Measurements from ENCODE around the gene NUP85.
"Not testable (repeated sequence)": the region's sequence is repeated elsewhere in the genome, so short reads cannot be mapped to it uniquely, and the experiment has no call there.

The NUP85 gene

DNA sequence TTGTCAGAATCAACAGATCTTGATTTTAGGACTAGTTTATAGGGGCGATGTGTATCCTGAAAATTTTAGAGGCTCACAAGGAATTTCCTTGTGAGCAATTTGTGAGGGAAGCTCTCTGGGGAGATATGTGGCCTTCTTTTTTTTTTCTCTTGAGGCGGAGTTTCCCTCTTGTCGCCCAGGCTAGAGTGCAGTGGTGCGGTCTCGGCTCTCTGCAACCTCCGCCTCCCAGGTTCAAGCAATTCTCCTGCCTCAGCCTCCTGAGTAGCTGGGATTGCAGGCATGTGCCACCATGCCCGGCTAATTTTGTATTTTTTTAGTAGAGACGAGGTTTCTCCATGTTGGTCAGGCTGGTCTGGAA lies 1.6 kb downstream of the NUP85 start:
- DNase-seq = not testable (repeated sequence)

DNA sequence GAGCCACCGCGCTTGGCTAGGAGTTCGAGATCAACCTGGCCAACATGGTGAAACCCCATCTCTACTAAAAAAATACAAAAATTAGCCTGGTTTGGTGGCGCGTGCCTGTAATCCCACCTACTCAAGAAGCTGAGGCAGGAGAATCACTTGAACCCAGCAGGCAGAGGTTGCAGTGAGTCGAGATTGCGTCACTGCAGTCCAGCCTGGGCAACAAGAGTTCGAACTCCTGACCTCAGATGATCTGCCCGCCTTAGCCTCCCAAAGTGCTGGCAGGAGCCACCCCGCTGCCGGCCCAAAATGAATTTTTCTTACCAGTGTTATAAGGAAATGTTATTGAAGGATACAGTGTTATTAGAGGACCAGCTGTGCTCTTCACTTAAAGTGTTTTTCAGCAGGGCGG lies 2.3 kb downstream of the NUP85 start:
- no peak for DNase-seq

DNA sequence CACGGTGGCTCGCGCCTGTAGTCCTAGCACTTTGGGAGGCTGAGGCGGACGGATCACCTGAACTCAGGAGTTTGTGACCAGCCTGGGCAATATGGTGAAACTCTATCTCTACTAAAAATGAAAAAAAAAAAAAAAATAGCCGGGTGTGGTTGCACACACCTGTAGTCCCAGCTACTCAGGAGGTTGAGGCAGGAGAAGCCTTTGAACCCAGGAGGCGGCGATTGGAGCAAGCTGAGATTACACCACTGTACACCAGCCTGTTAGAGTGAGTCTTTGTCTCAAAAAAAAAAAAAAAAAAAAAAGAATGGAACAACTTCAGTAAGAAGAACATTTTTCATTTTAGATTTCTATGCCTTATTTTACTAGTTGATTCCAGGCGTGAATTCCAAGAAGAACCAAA lies 2.7 kb downstream of the NUP85 start:
- DNase-seq = no peak

DNA sequence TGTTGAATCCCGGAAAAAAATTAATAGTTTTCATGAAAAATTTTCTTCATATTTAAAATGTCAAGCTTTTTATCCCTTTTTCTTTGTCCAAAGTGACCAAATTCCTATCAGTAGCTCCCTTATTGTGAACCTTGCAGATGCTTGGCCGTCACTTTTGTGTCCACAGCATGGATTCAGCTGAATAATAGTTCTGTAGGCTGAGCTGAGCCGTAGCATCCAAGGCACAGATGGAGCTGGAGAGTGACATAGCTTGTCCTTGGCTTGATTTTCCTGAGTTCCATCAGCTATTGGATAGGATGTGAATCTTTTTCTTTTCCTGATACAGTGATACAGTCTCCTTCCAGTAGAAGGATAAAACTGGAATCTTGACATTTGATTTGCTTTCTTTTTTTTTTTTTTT lies 3.6 kb downstream of the NUP85 start:
- no peak for DNase-seq

DNA sequence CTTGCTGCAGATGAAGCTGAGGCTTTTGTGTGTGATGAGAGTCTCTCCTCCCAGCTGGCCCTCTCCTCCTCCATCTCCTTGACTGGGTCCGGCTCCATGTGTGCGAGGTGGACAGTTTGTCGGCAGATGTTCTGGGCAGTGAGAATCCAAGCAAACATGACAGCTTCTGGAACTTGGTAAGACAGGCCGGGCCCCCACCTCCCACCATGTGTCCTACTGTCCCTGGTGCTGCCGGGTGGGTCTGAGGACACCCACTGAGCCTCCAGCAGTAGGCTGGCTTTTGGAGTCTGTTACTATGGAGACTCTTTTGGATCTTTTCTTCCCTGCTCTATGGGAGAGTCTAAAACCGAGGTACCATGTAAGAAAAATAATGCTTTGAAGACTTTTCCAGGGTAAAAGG lies 12.7 kb downstream of the NUP85 start:
- DNase-seq = no peak

DNA sequence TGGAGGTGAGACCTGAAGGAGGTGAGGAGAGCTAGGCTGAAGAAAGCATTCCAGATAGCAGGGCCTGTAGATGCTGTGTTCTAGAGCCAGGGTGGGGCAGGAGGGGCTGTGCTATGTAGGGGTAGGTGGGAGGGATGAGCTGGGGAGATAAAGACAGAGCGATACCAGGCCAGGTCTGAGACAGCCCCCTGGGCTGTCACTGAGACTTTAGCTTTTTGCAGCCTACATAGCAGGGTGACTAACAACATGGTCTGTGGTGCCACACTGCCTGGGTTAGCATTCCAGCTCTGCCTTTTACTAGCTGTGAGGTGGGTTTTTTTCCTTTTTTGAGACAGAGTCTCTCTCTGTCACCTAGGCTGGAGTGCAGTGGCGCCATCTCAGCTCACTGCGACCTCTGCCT lies 14.3 kb downstream of the NUP85 start:
- no peak for DNase-seq

DNA sequence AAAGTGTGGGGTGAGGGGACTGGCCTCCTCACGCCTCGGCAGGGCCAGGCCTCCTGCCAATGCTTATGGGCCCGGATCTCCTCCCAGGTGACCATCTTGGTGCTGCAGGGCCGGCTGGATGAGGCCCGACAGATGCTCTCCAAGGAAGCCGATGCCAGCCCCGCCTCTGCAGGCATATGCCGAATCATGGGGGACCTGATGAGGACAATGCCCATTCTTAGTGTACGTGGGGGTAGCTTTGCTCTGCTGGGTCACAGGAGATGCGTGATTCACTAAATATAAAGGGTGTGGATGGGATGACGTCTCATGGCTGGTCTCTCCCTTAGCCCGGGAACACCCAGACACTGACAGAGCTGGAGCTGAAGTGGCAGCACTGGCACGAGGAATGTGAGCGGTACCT lies 19.5 kb downstream of the NUP85 start:
- no peak for DNase-seq

DNA sequence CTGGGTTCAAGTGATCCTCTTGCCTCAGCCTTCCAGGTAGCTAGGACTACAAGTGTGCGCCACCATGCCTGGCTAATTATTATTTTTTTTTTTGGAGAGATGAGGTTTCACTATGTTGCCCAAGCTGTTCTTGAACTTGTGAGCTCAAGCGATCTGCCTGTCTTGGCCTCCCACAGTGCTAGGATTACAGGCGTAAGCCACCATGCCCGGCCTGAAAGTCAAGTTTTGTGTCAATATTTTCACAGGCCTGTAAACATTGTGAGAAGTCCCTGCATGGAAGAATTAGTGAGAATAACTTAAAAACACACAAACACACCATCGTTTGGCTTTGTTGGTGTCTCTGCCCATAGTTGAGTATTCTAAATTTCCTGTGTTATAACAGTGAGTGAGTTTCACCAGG lies 22.2 kb downstream of the NUP85 start:
- DNase-seq = no peak

DNA sequence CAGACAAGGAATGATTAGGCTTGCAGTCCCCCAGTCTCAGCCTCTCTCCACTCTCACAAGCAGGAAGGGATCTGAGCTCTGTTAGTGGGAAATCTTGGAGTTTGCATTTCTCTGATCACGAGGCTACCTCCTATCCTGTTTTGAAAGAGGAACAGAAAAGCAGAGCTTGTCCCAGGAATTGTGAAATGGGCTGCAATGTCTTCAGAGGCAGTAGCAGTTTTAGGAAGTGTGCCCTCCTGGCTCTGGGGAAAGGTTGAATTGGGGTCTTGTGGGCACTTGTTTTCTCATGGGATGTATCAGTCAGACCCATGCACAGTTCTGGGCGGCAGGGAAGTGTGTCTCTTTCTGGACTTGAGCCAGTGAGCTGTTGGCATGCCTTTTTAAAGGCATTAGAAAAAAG lies 22.8 kb downstream of the NUP85 start:
- no peak for DNase-seq

DNA sequence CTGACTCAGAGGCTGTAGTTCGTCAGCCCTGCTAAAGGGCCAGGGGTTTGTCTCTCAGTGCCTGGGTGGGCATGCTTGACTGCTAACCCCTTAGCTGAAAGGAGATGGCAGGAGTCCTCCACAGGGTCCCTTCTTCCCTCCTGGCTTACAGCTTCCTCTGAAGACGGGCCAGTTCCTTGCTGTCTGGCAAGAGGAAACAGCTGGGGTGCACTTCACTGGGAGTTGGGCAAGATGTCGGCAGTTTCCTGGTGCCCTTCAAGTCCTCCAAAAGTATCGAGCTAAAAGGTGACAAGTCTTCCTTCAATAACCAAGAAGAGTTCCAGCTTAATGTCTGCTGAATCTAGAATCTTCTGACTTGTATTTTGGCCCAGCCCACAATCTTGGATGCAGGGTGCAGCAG lies 23.4 kb downstream of the NUP85 start:
- DNase-seq = no peak

DNA sequence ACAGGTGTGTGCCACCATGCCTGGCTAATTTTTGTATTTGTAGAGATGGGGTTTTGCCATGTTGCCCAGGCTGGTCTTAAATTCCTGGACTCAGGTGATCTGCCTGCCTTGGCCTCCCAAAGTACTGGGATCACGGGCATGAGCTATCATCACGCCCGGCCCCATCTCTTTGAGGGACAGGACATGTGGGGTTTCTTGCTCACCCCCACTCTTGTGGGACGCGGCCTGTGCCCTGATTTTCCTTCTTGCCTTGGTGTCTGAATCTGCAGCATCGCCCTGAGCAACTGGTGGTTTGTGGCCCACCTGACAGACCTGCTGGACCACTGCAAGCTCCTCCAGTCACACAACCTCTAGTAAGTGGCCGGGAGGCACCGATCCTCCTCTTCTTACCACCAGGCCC lies 25.6 kb downstream of the NUP85 start:
- no peak for DNase-seq

DNA sequence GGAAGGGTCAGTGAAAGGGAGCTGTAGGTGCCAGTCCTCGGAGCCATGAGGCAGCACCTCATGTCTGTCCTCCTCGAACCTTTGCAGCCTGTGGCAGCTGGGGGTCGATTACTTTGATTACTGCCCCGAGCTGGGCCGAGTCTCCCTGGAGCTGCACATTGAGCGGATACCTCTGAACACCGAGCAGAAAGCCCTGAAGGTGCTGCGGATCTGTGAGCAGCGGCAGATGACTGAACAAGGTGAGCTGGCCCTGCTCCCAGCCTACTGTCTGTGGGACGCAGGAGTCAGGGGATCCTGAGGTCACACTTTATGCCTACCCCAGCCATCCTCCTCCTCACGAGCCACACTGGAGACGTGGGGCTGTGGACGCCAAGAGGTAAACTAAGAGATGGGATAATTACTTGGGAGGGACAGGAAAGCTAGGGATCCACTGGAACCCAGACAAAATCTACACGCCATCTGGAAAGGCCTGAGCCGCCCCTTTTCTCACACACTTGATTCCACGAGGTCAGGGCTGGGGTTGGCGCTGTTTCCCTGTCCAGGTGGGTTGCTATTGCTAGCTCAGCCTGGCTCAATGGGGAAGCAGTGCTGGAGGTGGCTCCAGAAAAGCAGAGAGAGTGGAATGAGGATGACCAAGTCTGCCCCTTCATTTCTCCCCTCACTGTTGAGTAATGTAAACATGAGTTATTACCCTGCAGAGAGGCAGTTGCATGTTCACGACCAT lies 26.4 kb downstream of the NUP85 start:
- DNase-seq = no peak

DNA sequence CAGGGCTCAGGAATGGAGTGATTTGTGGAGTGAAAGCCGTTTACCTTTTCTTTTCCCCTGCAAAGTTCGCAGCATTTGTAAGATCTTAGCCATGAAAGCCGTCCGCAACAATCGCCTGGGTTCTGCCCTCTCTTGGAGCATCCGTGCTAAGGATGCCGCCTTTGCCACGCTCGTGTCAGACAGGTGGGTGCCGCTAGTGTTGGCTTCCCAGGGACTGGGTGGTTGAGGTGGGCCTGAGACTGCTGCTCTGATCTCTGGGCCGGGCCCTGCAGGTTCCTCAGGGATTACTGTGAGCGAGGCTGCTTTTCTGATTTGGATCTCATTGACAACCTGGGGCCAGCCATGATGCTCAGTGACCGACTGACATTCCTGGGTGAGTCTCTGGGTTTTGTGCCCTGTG lies 27.3 kb downstream of the NUP85 start:
- DNase-seq = no peak

DNA sequence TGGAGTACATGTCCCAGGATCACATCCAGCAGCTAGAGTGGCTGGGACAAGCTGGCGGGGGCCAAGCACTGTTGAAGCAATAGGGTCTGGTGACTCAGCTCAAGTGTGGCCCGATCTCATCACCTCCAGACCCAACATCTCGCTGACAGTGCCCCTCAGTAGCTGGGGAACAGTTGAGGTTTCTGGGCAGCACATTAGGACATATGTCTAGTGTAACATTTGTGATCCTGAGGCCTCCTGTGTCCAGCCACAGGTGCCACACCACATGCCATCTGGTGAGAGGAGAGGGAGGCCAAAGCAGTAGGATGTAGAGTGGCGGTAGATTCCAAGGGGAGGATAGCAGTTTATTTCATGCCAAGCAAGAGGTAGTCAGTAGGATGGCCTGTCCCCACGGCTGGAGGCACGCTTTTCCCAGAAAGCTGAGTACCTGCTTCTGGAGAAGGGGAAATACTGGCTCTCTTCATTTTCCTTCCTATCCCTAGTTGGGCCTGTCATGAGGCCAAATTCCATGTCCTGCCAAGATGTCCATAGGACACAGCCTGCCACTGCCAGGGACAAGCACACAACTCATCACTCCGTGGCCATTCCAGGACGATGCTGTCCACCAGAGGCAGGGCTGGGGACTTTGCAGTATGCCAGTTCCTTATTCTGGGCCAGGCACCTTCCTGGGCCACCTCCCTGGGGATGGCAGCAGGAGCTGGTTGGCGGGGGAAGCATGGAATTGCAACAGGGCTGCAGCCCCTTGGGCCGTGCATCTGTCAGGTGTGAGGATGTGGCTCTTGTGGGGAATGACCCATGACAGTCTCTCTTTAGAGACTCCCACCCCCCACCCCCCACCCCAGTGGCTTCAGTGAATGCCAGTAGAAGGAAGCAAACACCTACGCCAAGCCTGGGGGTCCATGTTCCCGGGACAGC lies 31.9 kb downstream of the NUP85 start:
- DNase-seq = no peak

DNA sequence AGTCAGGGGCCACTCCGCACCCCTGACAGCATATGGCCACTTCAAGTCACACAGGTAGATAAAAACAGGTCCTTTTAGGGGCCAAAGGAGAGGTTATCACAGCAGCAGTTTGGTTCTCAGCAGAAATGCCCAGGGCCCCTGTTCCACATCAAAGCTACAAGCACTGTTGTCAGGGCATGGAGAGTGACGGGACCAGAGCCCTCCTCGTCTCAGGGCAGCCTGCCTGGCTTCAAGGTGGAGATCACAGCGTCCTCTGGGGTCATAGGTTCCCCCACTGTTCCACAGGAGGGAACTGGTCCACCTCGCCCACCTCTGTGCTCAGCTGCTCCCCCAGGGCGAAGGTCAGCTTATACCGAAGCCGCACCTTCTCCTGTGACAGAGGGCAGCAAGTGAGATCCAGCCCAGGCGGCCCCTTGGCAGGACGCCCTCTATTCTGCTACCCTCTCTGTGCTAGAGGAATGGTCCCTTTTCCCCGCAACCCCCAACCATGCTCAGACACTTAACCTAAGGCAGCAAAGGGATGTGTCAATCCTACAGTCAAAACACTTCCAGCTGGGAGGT lies 32.6 kb downstream of the NUP85 start:
- no peak for DNase-seq

DNA sequence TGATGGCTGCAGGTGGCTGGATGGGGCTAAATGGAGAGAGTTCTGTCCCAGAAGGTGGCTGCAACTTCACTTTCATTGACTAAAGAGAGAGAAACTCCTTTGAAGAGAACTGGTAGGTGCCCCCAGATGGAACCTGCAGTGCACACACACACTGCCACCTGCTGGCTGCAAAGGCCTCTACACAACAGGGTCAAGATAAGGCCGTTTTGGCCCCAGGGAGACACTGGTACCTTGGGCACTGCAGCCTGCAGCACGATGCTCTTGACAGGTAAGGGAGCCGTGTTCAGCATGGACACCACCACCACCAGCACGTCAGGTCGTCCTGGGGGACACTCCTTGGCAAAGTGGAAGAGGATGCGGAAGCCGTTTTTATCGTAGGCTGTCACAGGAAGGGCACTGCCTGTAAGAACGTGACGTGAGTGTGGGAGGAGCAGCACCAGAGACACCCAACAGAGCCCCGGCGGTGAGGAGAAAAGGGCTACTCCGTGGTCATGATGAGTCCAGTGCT lies 33.3 kb downstream of the NUP85 start:
- peak; percentile 68 for DNase-seq

DNA sequence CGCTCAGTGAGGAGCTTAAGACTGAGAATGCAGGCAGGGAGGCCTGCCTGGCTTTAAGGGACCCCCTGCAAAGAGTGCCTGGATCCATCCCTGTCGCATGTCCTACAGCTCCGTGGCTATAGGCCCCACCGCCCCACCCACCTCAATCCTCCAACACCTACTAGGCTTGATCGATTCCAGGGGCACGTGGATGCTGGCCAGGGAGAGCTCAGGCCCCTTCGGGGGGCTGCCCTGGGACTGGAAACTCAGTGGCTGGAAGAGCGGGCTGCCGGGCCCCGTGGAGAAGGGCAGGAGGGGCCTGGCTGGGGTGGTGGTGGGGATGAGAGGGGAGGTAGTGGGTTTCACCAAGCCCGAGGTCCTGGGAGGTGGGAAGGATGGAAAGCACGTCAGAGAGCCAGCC lies 33.7 kb downstream of the NUP85 start:
- no peak for DNase-seq

DNA sequence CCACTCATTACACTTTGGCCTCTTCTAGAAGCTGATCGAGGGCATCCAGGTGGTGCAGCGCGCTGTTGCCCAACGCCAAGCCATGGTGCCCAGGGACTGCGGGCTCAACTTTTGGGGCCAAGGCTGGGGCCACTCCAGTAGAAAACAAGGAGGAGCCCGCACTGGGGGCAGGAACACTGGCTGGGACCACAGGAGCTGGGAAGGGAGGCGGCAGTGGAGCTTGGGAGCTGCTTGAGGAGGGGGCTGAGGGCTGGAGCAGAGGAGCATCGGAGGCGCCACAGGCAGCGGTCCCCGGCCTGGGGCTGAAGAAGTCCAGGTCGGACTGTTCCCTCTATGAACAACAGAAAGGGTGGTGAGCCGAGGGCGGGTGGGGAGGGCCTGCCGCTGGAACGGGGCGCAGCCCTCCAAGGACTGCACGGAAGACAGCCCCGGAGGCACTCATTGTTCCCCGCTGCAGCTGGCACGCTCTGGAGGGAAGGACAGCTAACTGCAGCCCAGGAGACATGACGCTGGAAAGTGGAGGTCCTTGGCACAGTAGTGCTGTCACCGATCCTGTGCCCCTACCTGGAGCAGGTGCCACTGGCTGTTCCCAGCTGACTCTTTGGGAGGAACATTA lies 34.4 kb downstream of the NUP85 start:
- DNase-seq = no peak

DNA sequence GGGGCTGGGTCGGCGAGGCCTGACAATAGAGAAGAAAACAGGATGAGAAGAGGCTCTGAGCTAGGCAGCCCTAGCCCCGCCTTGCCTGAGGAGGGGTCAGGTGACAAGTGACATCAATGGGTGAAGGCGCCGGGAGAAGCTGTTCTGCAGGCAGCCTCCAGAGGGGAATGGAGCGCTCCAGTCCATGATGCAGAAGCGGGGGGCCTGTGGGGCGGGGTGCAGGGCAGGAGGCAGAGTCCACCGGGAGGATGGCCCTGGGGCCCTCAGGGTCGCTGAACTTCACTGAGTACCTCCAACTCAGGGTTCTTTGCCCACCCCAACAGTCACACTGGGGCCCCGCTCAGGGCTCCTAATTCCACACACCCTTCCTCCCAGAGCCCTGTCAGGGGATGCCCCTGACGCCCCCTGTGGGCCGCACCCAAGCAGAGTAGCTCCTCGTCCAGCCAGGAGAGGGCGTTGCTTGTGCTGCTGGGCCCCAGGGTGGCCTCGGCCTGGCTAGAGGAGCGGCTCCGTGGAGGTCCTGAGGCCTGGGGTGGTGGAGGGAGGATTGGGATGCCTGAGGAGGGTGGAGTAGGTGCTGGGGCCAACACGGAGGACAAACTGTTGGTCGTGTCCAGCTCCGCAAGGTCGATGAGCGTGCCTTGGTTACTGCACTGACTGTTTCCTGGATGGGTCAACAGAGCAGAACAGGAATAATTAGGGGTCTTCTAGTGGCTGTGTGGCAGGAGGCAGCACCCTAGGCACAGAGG lies 35.1 kb downstream of the NUP85 start:
- DNase-seq = peak; percentile 34

DNA sequence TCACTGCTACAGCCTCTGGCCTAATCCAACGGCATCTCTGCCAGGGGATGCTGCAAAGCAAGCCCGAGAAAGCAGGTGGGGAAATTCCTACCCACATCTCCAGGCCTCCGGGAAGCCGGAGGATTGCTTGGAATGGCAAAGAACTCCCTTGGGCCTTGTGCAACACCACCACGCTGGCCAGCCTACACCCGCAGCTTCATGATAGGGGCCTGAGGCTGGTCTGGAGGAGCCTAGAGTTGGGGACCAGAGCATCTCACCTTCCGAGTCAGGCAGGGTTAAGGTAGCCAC lies 35.6 kb downstream of the NUP85 start:
- no peak for DNase-seq

DNA sequence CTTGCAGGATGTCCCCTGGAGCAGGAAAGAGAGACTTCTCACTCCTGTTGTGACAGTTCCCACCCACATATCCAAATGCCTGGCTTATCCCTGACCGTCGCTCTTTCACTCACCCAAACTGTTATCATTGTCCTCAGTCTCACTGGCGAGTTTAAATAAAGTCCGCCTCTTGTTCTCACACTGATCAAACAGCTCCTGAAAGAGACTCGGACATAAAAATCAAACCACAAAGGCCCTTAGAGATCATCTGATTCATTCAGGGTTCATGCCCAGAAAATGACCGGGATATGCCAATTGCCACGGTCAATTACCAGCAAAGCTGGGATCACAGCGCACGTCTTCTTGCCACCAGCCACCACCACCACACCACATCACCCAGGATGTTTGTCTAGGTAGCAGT lies 36.0 kb downstream of the NUP85 start:
- DNase-seq = no peak

DNA sequence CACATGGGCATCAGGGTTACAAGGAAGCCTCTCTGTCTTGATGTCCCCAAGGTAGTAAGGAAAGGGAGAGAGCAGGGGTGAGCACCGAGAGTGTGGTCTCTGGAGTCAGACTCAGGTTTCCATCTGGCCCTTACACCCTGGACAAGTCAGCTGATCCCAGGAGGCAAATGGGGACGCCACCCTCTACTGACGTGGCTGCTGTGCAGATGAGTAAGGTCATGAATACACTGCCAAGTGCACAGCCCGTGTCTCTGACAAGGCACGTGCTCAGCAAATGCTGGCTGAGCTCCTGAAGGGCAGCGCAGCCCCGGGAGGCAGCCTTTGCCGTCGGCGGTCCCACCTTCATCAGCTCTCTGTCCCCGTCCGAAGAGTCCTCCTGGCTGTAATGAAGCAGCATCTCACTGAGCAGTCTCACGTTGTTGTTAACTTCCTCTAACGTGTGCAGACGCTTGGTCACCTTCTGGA lies 36.5 kb downstream of the NUP85 start:
- DNase-seq = peak; percentile 42

Data from activated naive CD4-positive, alpha-beta T cell treated with Interleukin-2 at 50 U/mL for 16 hours (primary cell).